22Rv1 (cell line): ENCODE data around the gene MAPK14.

Experiments used
- CTCF ChIP-seq: fragments of 450-650 bp; IDR thresholded peaks from 2 replicates; pipeline ENCODE4 v1.5.1; 2017; ENCODE audit warnings: mild to moderate bottlenecking
- ZFX ChIP-seq: fragments of 450-650 bp; IDR thresholded peaks from 2 replicates; pipeline ENCODE4 v1.6.1; 2017; ENCODE audit warnings: antibody characterized with exemption, borderline replicate concordance

- TF ChIP-seq CTCF (no peak), ZFX (no peak)
These were observed 6.8 kb downstream of the MAPK14 start for GRCh38 chr6:36034441-36034840.
